Stimulated activated CD8-positive, alpha-beta memory T cell treated with anti-CD3 and anti-CD28 coated beads, Interleukin-4, amount 100 ng/mL, for 24 hours (primary cell): ENCODE results near the gene ZNF587B.
"Not testable (repeated sequence)": the region's sequence is repeated elsewhere in the genome, so short reads cannot be mapped to it uniquely, and the experiment has no call there.

Experiments
- DNase-seq: peaks from one replicate; pipeline ENCODE4 v3.0.0-alpha.2; 2020; ENCODE audit warnings: low read depth

Gene ZNF587B

GRCh38 chr19:57830071-57830602 is at the start of gene ZNF587B:
ZNF587B (plus strand) TSS chr19:57830299; CDS start chr19:57830529, 230 bp downstream.
- no peak for DNase-seq

- DNase-seq: no peak
Observed at GRCh38 chr19:57786286-57786685, 43.8 kb upstream of the ZNF587B start.

- DNase-seq: no peak
Observed at GRCh38 chr19:57786906-57787305, 43.2 kb upstream of the ZNF587B start.

- no peak for DNase-seq
Observed at GRCh38 chr19:57788114-57788692, 41.9 kb upstream of the ZNF587B start.

- DNase-seq: no peak
Observed at GRCh38 chr19:57789288-57789687, 40.8 kb upstream of the ZNF587B start.

- not testable (repeated sequence) for DNase-seq
Observed at GRCh38 chr19:57796580-57796979, 33.5 kb upstream of the ZNF587B start.

GRCh38 chr19:57800696-57801095 is 29.4 kb upstream of the ZNF587B start:
- DNase-seq: no peak

- DNase-seq: no peak
Observed at GRCh38 chr19:57802269-57802668, 27.8 kb upstream of the ZNF587B start.

- DNase-seq: no peak
Observed at GRCh38 chr19:57803265-57803593, 26.9 kb upstream of the ZNF587B start.

GRCh38 chr19:57803594-57804325 is 26.3 kb upstream of the ZNF587B start:
- DNase-seq: no peak

GRCh38 chr19:57807541-57807940 is 22.6 kb upstream of the ZNF587B start:
- DNase-seq: no peak

- not testable (repeated sequence) for DNase-seq
Observed at GRCh38 chr19:57810410-57811295, 19.4 kb upstream of the ZNF587B start.

GRCh38 chr19:57812226-57812625 is 17.9 kb upstream of the ZNF587B start:
- no peak for DNase-seq

- not testable (repeated sequence) for DNase-seq
Observed at GRCh38 chr19:57812975-57813820, 16.9 kb upstream of the ZNF587B start.

GRCh38 chr19:57813919-57814504 is 16.1 kb upstream of the ZNF587B start:
- no peak for DNase-seq

- peak; percentile 50 for DNase-seq
Observed at GRCh38 chr19:57814505-57815246, 15.4 kb upstream of the ZNF587B start, which contains the start of gene ZNF552. ZNF552 (minus strand) TSS chr19:57814913; CDS start chr19:57814743, 170 bp downstream.

GRCh38 chr19:57815247-57816075 is 14.6 kb upstream of the ZNF587B start:
- no peak for DNase-seq

- no peak for DNase-seq
Observed at GRCh38 chr19:57816652-57817051, 13.4 kb upstream of the ZNF587B start.

GRCh38 chr19:57817976-57818375 is 12.1 kb upstream of the ZNF587B start:
- no peak for DNase-seq

GRCh38 chr19:57818378-57818777 is 11.7 kb upstream of the ZNF587B start:
- no peak for DNase-seq
